Activated CD4-positive, alpha-beta memory T cell treated with anti-CD3 and anti-CD28 coated beads for 36 hours (primary cell): Measurements from ENCODE around the gene OOEP. TPM values are rescaled to one million over a fixed set of nuclear protein-coding genes. Genes with fewer than 3 reads are reported as not detected.

Source experiments
- CTCF ChIA-PET: fragments of 350-600 bp; sonication (Branson Sonifier 250); formaldehyde crosslinking; loops from one replicate; lab custom pipeline; 2021; ENCODE audit warnings: antibody characterized with exemption, inconsistent platforms; lab: Charles Lee
- POLR2A ChIA-PET: fragments of 350-600 bp; sonication (Branson Sonifier 250); formaldehyde crosslinking; loops from one replicate; lab custom pipeline; 2021; ENCODE audit warnings: antibody characterized with exemption; lab: Charles Lee
- DNase-seq: peaks from one replicate; pipeline ENCODE4 v3.0.0-alpha.2; 2020
- H3K27ac Mint-ChIP-seq: one replicate; pipeline ENCODE4 v1.8.0; 2021; ENCODE audit warnings: mixed read lengths
- H3K27me3 Mint-ChIP-seq: one replicate; pipeline ENCODE4 v1.8.0; 2021; ENCODE audit warnings: mixed read lengths
- H3K36me3 Mint-ChIP-seq: one replicate; pipeline ENCODE4 v1.8.0; 2021; ENCODE audit warnings: mixed read lengths
- H3K4me1 Mint-ChIP-seq: one replicate; pipeline ENCODE4 v1.8.0; 2021; ENCODE audit warnings: low read depth, mixed read lengths
- H3K4me3 Mint-ChIP-seq: one replicate; pipeline ENCODE4 v1.8.0; 2021; ENCODE audit warnings: mild to moderate bottlenecking, mixed read lengths
- H3K9me3 Mint-ChIP-seq: one replicate; pipeline ENCODE4 v1.8.0; 2021; ENCODE audit warnings: mixed read lengths
- intact Hi-C: fragments of 100-400 bp; cut with micrococcal nuclease; formaldehyde crosslinking; loops from one replicate; pipeline ENCODE4 v1.15.1; 2023
- total RNA-seq, 2 experiments: library from RNA; stranded (reverse); gene quantifications; one replicate each; pipeline ENCODE4 v1.2.3, GENCODE V29; 2021

OOEP gene
- total RNA-seq, 2 experiments from 2014 or later = 0.45 TPM; not detected in 1

GRCh38 chr6:73364121-73364520, 5.6 kb downstream of the OOEP start:
- Mint-ChIP-seq H3K4me1 (no peaks in the 10 kb centered on the region), H3K4me3 (no peak overlapping the region), H3K27ac (no peak overlapping the region), H3K27me3 (no peaks in the 10 kb centered on the region), H3K9me3 (no peaks in the 10 kb centered on the region), H3K36me3 (no peaks in the 10 kb centered on the region)
- CTCF ChIA-PET = no interaction called here
- POLR2A ChIA-PET = no interaction called here
- intact Hi-C loops = no loop called here
- DNase-seq = no peak

GRCh38 chr6:73363537-73363875, 6.2 kb downstream of the OOEP start:
- ChIA-PET CTCF (no interaction called here), POLR2A (no interaction called here)
- Mint-ChIP-seq H3K27me3 (peaks cover 1% of the 10 kb centered on the region), H3K4me3 (no peak overlapping the region), H3K36me3 (no peaks in the 10 kb centered on the region), H3K27ac (no peak overlapping the region), H3K9me3 (no peaks in the 10 kb centered on the region), H3K4me1 (no peaks in the 10 kb centered on the region)
- intact Hi-C loops = no loop called here
- no peak for DNase-seq

- no peaks in the 10 kb centered on the region for H3K4me1 Mint-ChIP-seq
- no peaks in the 10 kb centered on the region for H3K9me3 Mint-ChIP-seq
- CTCF ChIA-PET = no interaction called here
- H3K27ac Mint-ChIP-seq = no peak overlapping the region
- intact Hi-C loops = no loop called here
- DNase-seq = no peak
- peaks cover 1% of the 10 kb centered on the region for H3K27me3 Mint-ChIP-seq
- POLR2A ChIA-PET = no interaction called here
- no peak overlapping the region for H3K4me3 Mint-ChIP-seq
- H3K36me3 Mint-ChIP-seq = no peaks in the 10 kb centered on the region
These were observed 6.7 kb downstream of the OOEP start for GRCh38 chr6:73362869-73363536.

- no peak within 1 kb of the TSS for H3K27ac Mint-ChIP-seq
- H3K27me3 Mint-ChIP-seq = peaks cover 1% of the 10 kb centered on the region
These were observed 7.3 kb downstream of the OOEP start, which contains the start of gene KHDC3L for GRCh38 chr6:73362358-73362757. Gene KHDC3L (plus strand): TSS chr6:73362658. CDS start chr6:73362730, 72 bp downstream.

GRCh38 chr6:73353636-73354593, 15.8 kb downstream of the OOEP start, which contains the start of gene DPPA5:
Gene DPPA5 (minus strand): TSS chr6:73354276. CDS start chr6:73354225, 51 bp downstream.
- Mint-ChIP-seq H3K4me1 (no peaks in the 10 kb centered on the region), H3K36me3 (no peaks in the 10 kb centered on the region), H3K9me3 (no peaks in the 10 kb centered on the region), H3K27ac (no peak within 1 kb of the TSS), H3K4me3 (no peak within 1 kb of the TSS), H3K27me3 (peaks cover 7% of the 10 kb centered on the region)
- DNase-seq = no peak
- ChIA-PET CTCF (no interaction called here), POLR2A (no interaction called here)
- intact Hi-C loops = no loop called here

More at GRCh38 chr6:73362358-73362757, 7.3 kb downstream of the OOEP start, which contains the start of gene KHDC3L:
- Mint-ChIP-seq H3K4me3 (no peak within 1 kb of the TSS), H3K36me3 (no peaks in the 10 kb centered on the region), H3K4me1 (no peaks in the 10 kb centered on the region), H3K9me3 (no peaks in the 10 kb centered on the region)
- intact Hi-C loops = no loop called here
- no peak for DNase-seq
- ChIA-PET CTCF (no interaction called here), POLR2A (no interaction called here)

GRCh38 chr6:73349311-73349710, 20.4 kb downstream of the OOEP start:
- H3K27me3 Mint-ChIP-seq = peaks cover 23% of the 10 kb centered on the region
- H3K4me3 Mint-ChIP-seq = no peak overlapping the region
- no peaks in the 10 kb centered on the region for H3K9me3 Mint-ChIP-seq
- ChIA-PET CTCF (no interaction called here), POLR2A (no interaction called here)
- no peaks in the 10 kb centered on the region for H3K36me3 Mint-ChIP-seq
- intact Hi-C loops = no loop called here
- DNase-seq = no peak
- no peak overlapping the region for H3K27ac Mint-ChIP-seq
- no peaks in the 10 kb centered on the region for H3K4me1 Mint-ChIP-seq

- DNase-seq = no peak
- POLR2A ChIA-PET = no interaction called here
- Mint-ChIP-seq H3K36me3 (no peaks in the 10 kb centered on the region), H3K4me1 (no peaks in the 10 kb centered on the region), H3K27me3 (peaks cover 23% of the 10 kb centered on the region), H3K4me3 (no peak overlapping the region), H3K9me3 (no peaks in the 10 kb centered on the region), H3K27ac (no peak overlapping the region)
- CTCF ChIA-PET = no interaction called here
- intact Hi-C loops = no loop called here
These were observed 21.0 kb downstream of the OOEP start for GRCh38 chr6:73348550-73349204.

GRCh38 chr6:73343164-73343563, 26.5 kb downstream of the OOEP start:
- no peak for DNase-seq
- intact Hi-C loops = no loop called here
- H3K4me1 Mint-ChIP-seq = no peaks in the 10 kb centered on the region
- H3K36me3 Mint-ChIP-seq = no peaks in the 10 kb centered on the region
- CTCF ChIA-PET = interaction anchor here (1.0 kb wide), 1 partner anchor 16 kb away, joined by 4 read pairs; no protein-coding TSS in a partner anchor
- peaks cover 13% of the 10 kb centered on the region for H3K27me3 Mint-ChIP-seq
- no peak overlapping the region for H3K27ac Mint-ChIP-seq
- POLR2A ChIA-PET = no interaction called here
- H3K4me3 Mint-ChIP-seq = no peak overlapping the region
- no peaks in the 10 kb centered on the region for H3K9me3 Mint-ChIP-seq

GRCh38 chr6:73342174-73342573, 27.5 kb downstream of the OOEP start:
- CTCF ChIA-PET = interaction anchor here (0.5 kb wide), 1 partner anchor 260 kb away, joined by 4 read pairs; no protein-coding TSS in a partner anchor

GRCh38 chr6:73341335-73341734, 28.4 kb downstream of the OOEP start:
- H3K4me1 Mint-ChIP-seq = no peaks in the 10 kb centered on the region
- no peaks in the 10 kb centered on the region for H3K36me3 Mint-ChIP-seq
- ChIA-PET POLR2A (no interaction called here), CTCF (no interaction called here)
- intact Hi-C loops = no loop called here
- DNase-seq = no peak
- no peaks in the 10 kb centered on the region for H3K9me3 Mint-ChIP-seq
- H3K27me3 Mint-ChIP-seq = no peaks in the 10 kb centered on the region
- H3K4me3 Mint-ChIP-seq = no peak overlapping the region
- no peak overlapping the region for H3K27ac Mint-ChIP-seq

More at GRCh38 chr6:73342174-73342573, 27.5 kb downstream of the OOEP start:
- Mint-ChIP-seq H3K9me3 (no peaks in the 10 kb centered on the region), H3K27me3 (peaks cover 6% of the 10 kb centered on the region), H3K4me3 (no peak overlapping the region), H3K4me1 (no peaks in the 10 kb centered on the region), H3K27ac (no peak overlapping the region), H3K36me3 (no peaks in the 10 kb centered on the region)
- intact Hi-C loops = no loop called here
- POLR2A ChIA-PET = no interaction called here
- no peak for DNase-seq

GRCh38 chr6:73340048-73340447, 29.6 kb downstream of the OOEP start:
- DNase-seq = no peak
- Mint-ChIP-seq H3K27me3 (no peaks in the 10 kb centered on the region), H3K4me1 (no peaks in the 10 kb centered on the region), H3K36me3 (no peaks in the 10 kb centered on the region), H3K27ac (no peak overlapping the region), H3K9me3 (no peaks in the 10 kb centered on the region), H3K4me3 (no peak overlapping the region)
- ChIA-PET POLR2A (no interaction called here), CTCF (no interaction called here)
- intact Hi-C loops = no loop called here

- ChIA-PET CTCF (interaction anchor here (0.6 kb wide), 1 partner anchor 31 kb away, joined by 4 read pairs; no protein-coding TSS in a partner anchor), POLR2A (no interaction called here)
- Mint-ChIP-seq H3K9me3 (no peaks in the 10 kb centered on the region), H3K27ac (no peak overlapping the region), H3K36me3 (no peaks in the 10 kb centered on the region), H3K4me3 (no peak overlapping the region), H3K4me1 (no peaks in the 10 kb centered on the region), H3K27me3 (no peaks in the 10 kb centered on the region)
- intact Hi-C loops = no loop called here
- DNase-seq = no peak
These were observed 30.4 kb downstream of the OOEP start for GRCh38 chr6:73339340-73339739.
